Measurements from ENCODE around the gene PPP1R15B.

PPP1R15B gene

DNA sequence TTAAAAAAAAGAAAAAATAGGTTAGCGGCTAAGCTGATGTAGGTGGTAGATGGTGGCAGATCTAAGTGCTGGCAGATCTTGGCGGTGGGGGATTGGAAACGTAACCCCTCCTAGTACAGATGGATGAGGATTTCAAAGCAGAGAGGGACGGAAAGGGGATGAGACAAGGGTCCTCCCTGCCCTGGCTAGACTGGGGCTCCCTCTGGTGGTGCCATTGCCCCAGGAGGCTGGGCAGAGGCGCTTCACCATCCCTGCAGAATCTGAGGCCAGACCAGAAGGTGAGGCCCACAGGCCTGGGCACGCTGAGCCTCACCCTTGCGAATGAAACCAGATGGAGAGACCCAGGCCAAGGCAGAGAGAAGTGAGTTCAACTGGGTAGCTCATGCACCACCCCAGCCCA, 44.9 kb downstream of the PPP1R15B start:
- DNase-seq (ENCODE audit: low read depth): no peak

DNA sequence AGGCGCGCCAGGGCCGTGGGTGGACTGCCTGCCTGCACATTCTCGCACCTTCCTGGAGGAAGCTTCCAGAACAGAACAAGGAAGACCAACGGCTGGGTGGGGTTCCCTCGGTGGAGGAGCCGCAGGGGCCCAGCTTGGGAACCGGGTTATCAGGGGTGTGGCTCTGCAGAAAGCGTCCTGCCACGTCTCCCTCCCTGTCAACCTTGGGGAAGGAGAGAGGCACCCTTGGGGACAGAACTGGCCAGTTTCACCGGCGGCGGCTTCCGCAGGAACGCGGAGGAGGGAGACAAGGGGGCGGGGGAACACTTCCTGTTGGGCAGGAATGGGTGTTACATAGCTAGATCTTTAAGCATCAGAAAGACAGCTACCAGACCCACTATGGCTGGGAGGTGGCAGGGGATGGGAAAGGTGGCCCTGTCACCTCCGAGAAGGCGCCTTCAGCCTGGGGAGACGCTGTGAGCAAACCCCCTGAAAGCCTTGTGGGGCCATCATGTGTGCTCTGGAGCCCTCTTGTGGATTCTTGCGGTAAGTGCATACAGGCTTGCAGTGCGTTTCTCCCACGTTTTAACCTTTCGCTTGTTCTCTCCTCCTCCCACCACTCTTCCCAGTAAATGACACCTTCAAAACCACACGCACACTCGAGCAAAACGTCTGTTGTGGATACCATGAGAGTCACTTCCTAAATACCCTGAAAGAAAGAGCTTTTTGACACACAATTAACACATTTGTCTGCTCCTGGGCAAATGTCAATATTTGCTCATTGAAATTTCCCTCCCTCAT, 48.1 kb downstream of the PPP1R15B start:
- no peak for DNase-seq (ENCODE audit: low read depth)

DNA sequence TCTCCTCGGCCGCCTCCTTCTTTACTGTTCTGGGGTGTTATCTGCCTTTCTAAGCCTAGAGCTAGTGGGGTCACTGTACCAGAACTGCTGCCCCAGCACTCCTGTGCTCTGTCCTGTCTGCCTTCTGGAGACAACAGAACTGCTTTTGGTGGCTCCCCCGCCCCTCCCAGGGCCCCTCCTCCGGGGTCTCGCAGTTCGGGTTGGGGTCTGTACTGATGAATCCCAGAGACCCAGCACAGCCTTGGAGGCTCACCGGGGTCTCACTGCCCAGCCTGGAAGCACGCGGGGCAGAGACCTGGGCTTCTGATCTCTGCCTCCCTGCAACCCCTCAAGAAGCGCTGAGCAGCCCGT, 48.7 kb downstream of the PPP1R15B start:
- DNase-seq (ENCODE audit: low read depth): no peak

DNA sequence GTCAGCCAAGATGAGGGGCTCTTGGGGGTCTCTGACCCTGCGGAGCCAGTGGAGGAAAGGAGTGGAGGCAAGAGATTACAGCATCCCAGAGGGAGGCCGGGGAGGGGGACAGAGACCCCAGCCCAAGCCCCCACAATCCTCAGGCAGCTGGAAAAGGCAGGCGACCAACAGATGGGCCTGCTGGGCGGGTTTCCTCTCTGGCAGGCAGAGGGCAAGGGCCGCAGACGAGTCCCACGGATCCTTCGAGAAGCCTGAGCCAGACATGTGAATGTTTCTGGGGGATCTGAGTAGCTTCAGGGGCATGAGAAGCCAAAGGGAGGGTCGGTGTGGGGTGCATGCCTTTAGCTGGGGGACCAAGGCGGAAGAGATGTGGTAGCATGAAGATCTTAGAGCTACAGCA, 49.8 kb downstream of the PPP1R15B start:
- DNase-seq (ENCODE audit: low read depth): no peak

DNA sequence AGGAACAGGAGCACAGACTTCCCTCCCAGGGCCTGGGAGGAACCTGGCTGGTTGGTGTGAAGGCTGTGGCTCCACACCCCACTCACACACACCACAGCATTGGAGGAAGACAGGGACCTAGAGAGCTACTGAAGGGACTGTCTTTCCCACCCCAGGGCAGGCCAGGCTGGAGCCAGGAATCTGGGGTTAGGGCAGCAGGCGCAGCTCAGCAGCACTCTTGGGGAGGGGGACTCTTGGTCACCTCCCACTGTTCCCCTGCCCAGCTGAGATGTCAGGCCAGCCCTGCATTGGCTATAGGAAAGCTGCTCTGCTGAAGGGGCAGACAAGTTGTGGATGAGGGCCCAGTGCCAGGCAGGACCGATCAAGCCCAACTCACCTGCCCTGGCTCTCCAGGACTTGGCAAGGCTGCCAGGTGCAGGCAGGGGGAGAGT, 50.3 kb downstream of the PPP1R15B start:
- DNase-seq (ENCODE audit: low read depth): no peak

DNA sequence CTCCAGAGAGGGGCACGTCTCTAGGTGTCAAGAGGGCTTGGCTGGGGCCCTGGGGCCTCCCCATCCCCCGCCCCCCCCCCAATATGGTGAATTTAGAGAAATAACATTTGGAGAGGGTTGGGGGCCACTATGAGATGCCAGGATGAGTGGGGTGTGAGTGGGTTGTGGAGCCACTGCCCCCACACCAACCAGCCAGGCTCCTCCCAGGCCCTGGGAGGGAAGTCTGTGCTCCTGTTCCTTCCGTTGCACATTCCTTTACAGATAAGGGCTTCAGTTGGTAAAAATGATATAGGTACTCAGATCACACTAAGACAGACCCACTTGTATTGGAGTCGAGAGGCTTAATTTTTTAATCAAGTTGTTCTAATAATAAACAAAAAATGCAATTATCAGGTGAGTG, 51.3 kb downstream of the PPP1R15B start:
- no peak for DNase-seq (ENCODE audit: low read depth)

DNA sequence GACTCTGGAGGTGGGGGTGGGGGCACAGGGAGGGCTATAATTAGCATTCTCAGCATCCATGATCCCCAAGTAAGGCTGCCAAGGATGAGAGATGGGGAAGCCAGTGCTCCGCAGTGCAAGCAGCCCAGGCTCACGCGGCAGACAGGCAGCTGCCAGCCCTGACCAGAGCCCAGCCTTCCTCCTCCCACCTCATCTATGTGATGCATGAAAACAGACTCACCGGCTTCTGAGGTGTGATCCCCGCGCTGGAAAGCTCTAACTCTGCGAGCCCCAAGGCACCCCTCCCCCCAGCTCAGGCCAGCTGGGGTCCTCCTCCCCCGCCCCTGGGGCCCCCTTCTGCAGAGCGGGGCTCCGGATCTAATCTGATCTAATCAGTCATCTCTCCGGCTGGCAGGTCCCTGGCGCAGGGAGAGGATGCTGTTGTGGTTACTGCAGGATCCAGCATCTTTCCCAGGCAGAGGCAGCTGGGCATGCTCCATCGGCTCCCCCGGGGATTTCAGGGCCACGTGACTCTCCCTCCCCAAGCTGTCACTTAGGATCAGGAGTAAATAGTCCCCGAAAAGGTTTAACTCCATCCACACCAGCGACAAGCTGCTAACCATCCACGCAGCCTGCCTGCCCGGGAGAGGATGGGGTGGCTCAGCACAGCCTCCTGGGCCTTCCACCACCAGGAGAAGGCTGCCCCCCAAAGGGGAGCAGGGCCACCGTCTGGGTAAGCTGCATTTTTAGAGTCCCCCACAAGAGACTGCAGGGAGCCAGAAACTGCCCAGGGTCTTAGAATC, 52.0 kb downstream of the PPP1R15B start, which contains the start of gene PLEKHA6:
PLEKHA6 (minus strand) TSS at position 456 of the 782 bp plus-strand sequence. CDS start 86,202 bp downstream, outside the sequence.
- no peak for DNase-seq (ENCODE audit: low read depth)

DNA sequence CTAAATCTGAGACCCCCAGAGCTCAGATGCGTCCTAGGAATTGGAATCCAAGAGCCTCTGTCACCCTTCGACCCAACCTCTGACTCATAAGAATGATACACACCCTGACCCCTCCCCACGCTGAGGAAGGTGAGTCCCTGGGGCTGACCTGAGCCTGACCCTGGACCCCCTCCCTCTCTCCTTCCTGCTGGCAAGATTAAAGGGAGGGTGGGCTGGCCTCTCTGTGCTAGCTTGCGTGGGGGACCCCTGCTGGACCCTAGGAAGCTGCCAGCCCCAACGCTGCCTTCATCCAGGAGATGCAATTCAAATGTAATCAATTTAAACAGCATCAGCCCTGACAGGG, 52.5 kb downstream of the PPP1R15B start:
- DNase-seq (ENCODE audit: low read depth): no peak

DNA sequence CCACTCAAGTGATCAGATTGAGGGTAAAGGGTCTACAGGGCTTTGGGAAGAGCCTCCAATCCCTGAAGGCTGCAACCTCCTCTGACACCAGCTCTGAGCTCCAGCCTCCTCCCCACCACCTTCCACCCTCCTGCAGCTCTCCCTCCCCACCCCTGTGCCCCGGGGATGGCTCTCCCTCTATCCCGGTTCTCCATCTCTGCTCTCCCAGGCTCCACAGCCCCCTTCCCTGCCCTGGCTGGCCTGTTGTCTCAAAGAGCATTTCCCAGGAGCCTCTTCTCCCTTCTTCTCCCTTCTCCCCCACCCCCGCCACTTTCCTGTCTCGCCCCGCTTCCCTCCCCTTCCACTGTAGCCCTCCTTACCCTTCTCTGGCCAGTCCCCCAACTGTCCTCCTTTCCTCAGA, 53.0 kb downstream of the PPP1R15B start:
- DNase-seq (ENCODE audit: low read depth): no peak

DNA sequence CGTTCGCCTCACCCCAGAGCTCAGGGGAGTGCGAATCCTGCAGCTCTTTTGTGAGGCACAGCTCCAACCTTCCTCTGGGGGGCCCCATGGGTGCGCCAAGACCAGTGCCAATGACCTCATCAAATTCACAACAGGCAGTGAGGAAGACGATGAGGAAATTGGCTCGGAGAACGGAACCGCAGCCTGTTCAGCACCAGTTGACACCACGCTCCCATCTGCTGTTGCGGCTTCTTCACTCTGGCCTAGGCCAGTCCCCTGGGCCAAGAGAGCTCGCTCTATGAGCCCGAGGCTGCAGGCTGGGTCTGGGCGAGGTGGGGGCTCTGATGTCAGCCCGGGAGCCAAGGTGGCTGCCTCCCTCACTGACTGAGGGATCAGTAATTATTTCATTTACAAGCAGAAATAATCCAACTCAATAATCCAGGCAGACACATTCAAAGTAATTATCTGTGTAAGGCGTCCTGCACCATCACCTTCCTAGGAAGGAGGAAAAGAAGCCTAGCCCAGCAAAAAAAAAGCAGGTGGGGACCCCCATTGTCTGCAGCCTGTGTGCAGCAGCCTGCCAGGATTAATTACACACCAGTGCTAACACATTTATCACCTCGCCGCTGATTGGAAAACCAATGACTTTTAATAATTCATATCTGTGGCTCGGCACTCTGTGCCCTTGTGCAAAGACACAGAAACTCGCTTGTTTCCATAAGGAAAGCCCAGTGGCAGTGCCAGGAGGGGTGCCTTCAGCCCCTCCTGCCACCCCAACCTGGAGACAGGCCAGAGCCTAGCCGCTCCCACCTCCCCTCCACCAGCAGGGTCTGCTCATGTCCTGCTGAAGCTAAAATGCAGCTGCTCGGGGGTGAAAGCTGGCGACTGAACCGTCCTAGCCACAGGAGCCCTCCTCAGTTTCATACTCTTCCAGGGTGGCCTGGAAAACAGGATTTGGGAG, 53.8 kb downstream of the PPP1R15B start:
- DNase-seq (ENCODE audit: low read depth): no peak

DNA sequence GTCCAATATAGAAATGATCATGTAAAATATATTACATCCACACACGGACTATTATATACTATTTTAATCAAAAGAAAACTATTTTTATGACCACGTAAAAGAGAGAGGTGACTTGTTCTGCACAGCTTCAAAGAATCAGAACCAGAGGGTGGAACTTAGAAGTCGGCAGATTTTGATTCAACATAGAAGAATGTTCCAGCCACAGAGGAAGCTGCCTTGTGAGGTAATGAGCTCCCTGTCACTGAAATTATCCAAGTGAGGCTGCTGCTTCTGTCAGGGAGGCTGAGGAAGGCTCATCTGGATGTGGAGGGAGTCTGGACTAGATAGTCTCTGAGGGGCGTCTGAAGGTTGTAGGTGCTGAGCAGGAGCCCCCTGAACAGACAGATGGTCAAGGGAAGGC, 54.6 kb downstream of the PPP1R15B start:
- DNase-seq (ENCODE audit: low read depth): no peak

DNA sequence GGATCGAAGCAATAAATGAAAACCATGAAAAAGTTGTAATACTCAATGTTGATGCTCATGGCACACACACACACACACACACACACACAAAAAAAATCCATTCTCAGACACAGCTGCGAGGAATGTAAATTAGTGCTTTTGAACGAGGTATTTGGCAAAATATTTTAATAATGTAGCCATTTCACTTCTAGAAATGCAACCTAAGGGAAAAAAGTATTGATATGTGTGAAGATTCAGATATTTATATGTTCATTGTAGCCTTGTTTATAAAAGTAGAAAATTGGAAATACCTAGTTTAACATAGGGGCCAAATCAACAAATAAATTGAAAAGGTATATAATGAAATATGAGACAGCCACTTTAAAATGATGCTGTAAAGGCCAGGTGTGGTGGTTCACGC, 55.7 kb downstream of the PPP1R15B start:
- no peak for DNase-seq (ENCODE audit: low read depth)

DNA sequence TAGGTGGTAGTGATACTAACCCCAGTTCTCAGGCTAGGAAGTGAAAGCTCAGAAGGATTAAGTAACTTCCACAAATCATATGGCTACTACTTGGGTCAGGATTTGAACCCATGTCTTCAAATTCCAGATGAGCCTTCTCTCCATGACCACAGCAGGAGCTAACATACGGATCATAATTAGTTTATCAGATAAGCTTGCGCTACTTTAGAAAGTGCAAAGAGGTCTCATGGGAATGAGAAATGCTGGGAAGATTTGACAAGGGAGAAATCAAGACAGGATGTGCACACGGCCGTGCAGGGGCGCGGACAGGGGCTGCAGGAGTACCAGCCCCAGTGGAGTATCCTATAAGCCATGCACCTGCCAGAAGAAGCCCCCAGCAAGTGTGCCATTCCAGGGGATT, 57.0 kb downstream of the PPP1R15B start:
- DNase-seq (ENCODE audit: low read depth): no peak
